GM23338 (cell line): ENCODE results near the gene BMPR1B.

Source experiments
- CREB1 ChIP-seq: fragments of 250-450 bp; sonication (Bioruptor Pico); IDR thresholded peaks from 2 replicates; pipeline ENCODE4 v1.5.0; 2020; ENCODE audit warnings: low read depth, mild to moderate bottlenecking, moderate library complexity
- CTCF ChIP-seq, 2 experiments: fragments of 200-600 bp in 1 of 2; sonication (generic) in 1 of 2; conservative IDR thresholded peaks; 2 replicates each; pipeline versions ENCODE4 v1.5.1 to v1.6.1; 2016 to 2017; ENCODE audit warnings: antibody characterized with exemption in 2 of 2, low read depth in 2 of 2, mild to moderate bottlenecking in 2 of 2, moderate library complexity in 1 of 2
- EZH2 ChIP-seq: fragments of 200-600 bp; sonication (generic); IDR thresholded peaks from one replicate; pipeline ENCODE4 v1.8.0; 2017; ENCODE audit warnings: antibody characterized with exemption, mild to moderate bottlenecking, low read depth; ENCODE audit not compliant: unreplicated experiment
- EZH2phosphoT487 ChIP-seq: fragments of 200-600 bp; sonication (generic); IDR thresholded peaks from one replicate; pipeline ENCODE4 v1.8.1; 2018; ENCODE audit warnings: antibody characterized with exemption; ENCODE audit not compliant: unreplicated experiment
- JUNB ChIP-seq: IDR thresholded peaks from one replicate; pipeline ENCODE4 v1.6.1; 2016; ENCODE audit warnings: antibody characterized with exemption; ENCODE audit not compliant: unreplicated experiment
- POLR2AphosphoS5 ChIP-seq: IDR thresholded peaks from 2 replicates; pipeline ENCODE4 v1.6.1; 2016; ENCODE audit warnings: antibody characterized with exemption, low read depth
- REST ChIP-seq: IDR thresholded peaks from one replicate; pipeline ENCODE4 v1.6.1; 2018; ENCODE audit warnings: antibody characterized with exemption; ENCODE audit not compliant: unreplicated experiment
- STAT1 ChIP-seq: IDR thresholded peaks from one replicate; pipeline ENCODE4 v1.6.1; 2016; ENCODE audit warnings: antibody characterized with exemption; ENCODE audit not compliant: unreplicated experiment
- ZNF114 ChIP-seq: fragments of 250-450 bp; sonication (Bioruptor Pico); IDR thresholded peaks from 2 replicates; pipeline ENCODE4 v1.5.0; 2020; ENCODE audit warnings: mild to moderate bottlenecking, moderate library complexity

GRCh38 chr4:95178938-95179337 is 421.2 kb downstream of the BMPR1B start:
- TF ChIP-seq CTCF (conservative IDR thresholded peaks at IDR 0.05; ENCODE audit: low read depth in 2 of 2) (no peak), POLR2AphosphoS5 (no peak), EZH2 (no peak), EZH2phosphoT487 (no peak), ZNF114 (CRISPR knock-in tag) (no peak), JUNB (no peak), CREB1 (no peak), REST (no peak), STAT1 (no peak)
